Testis (tissue), 3 donors: ENCODE results near the gene SLAMF9. TPM values are rescaled to one million over a fixed set of nuclear protein-coding genes. Genes with fewer than 3 reads are reported as not detected.
A peak's percentile ranks its signal among the peaks of the same experiment; 100 is the strongest.

Experiments
- DNase-seq: peaks from one replicate; pipeline ENCODE4 v3.0.0-alpha.2; 2019
- H3K27ac ChIP-seq, 2 donors: fragments of 200-600 bp; sonication (generic); one replicate each; pipeline ENCODE4 v1.5.1; 2019
- H3K27me3 ChIP-seq: fragments of 200-600 bp; sonication (generic); one replicate; pipeline ENCODE4 v1.5.1; 2019
- H3K36me3 ChIP-seq: fragments of 200-600 bp; sonication (generic); one replicate; pipeline ENCODE4 v1.5.1; 2017; ENCODE audit warnings: low read depth; ENCODE audit errors: missing control alignments
- H3K4me1 ChIP-seq: fragments of 200-600 bp; sonication (generic); one replicate; pipeline ENCODE4 v1.5.1; 2019
- H3K4me3 ChIP-seq, 2 donors: fragments of 200-600 bp; sonication (generic); one replicate each; pipeline ENCODE4 v1.5.1; 2017 to 2019
- H3K9me3 ChIP-seq: fragments of 200-600 bp; sonication (generic); one replicate; pipeline ENCODE4 v1.5.1; 2017
- CTCF ChIP-seq, 3 experiments: fragments of 450-650 bp in 2 of 3; fragments of 200-600 bp in 1 of 3; sonication (generic) in 1 of 3; IDR thresholded peaks; one replicate each; pipeline ENCODE4 v1.5.1; 2016 to 2019; ENCODE audit warnings: antibody characterized with exemption in 3 of 3, mild to moderate bottlenecking in 2 of 3, moderate library complexity in 1 of 3
- POLR2A ChIP-seq: fragments of 450-650 bp; IDR thresholded peaks from one replicate; pipeline ENCODE4 v1.6.1; 2017; ENCODE audit warnings: antibody characterized with exemption, mild to moderate bottlenecking, moderate library complexity
- WGBS, 2 donors: methylation state at CpG; one replicate each; pipeline ENCODE4 v1.1.5; 2018; 5-methylcytosine and 5-hydroxymethylcytosine counted together
- intact Hi-C: fragments of 100-400 bp; cut with DNase I; formaldehyde crosslinking; loops from one replicate; pipeline ENCODE4 v1.15.1; 2023; ENCODE audit warnings: low total_unique reads
- polyA plus RNA-seq: library from polyadenylated mRNA; stranded (reverse); fragments of 350-450 nt; fragmentation: Illumina TruSeq; extraction: RNeasy Lipid Tissue Mini Kit (QIAGEN cat#74804); gene quantifications from one replicate; pipeline ENCODE4 v1.2.3, GENCODE V29; 2014; ENCODE audit warnings: low read depth, low replicate concordance; ENCODE audit not compliant: insufficient read depth
- total RNA-seq, 2 donors: library from RNA; depleted of rRNA; stranded (reverse); fragments of >200 nt; gene quantifications; one replicate each; pipeline ENCODE4 v1.2.3, GENCODE V29; 2016

The SLAMF9 gene
- total and polyA plus RNA-seq, 3 donors from 2014 or later, result 0.74 to 2.0 TPM; not detected in 1

- H3K4me3 ChIP-seq, result no peak overlapping the region
- H3K27ac ChIP-seq, result no peak overlapping the region
- intact Hi-C loops, result no loop called here
- no peaks in the 10 kb centered on the region for H3K9me3 ChIP-seq
- WGBS, 2 donors, result 74 to 82% methylated on average over 8 to 16 of the region's 16 CpGs
- TF ChIP-seq CTCF (IDR thresholded peaks at IDR 0.05) (no peak), POLR2A (no peak)
- no peak for DNase-seq
- H3K36me3 ChIP-seq, result no peaks in the 10 kb centered on the region
- no peaks in the 10 kb centered on the region for H3K27me3 ChIP-seq
- peaks cover 3% of the 10 kb centered on the region for H3K4me1 ChIP-seq
Measured at GRCh38 chr1:159932296-159933285, 21.4 kb downstream of the SLAMF9 start.

- Histone ChIP-seq H3K27me3 (no peaks in the 10 kb centered on the region), H3K27ac (no peak overlapping the region), H3K9me3 (no peaks in the 10 kb centered on the region), H3K36me3 (no peaks in the 10 kb centered on the region), H3K4me1 (peaks cover 3% of the 10 kb centered on the region), H3K4me3 (no peak overlapping the region)
- WGBS, 2 donors, result 93 to 94% methylated on average over 3 of the region's 3 CpGs
- no peak for DNase-seq
- TF ChIP-seq CTCF (IDR thresholded peaks at IDR 0.05), result no peak
- intact Hi-C loops, result no loop called here
Measured at GRCh38 chr1:159931795-159932173, 22.3 kb downstream of the SLAMF9 start.

- TF ChIP-seq CTCF (IDR thresholded peaks at IDR 0.05) (no peak), POLR2A (no peak)
- no peak for DNase-seq
- H3K9me3 ChIP-seq, result no peaks in the 10 kb centered on the region
- no peak overlapping the region for H3K4me3 ChIP-seq
- H3K27me3 ChIP-seq, result no peaks in the 10 kb centered on the region
- 87 to 93% methylated on average over 11 to 13 of the region's 13 CpGs for WGBS, 2 donors
- H3K4me1 ChIP-seq, result peaks cover 2% of the 10 kb centered on the region
- H3K27ac ChIP-seq, result no peak overlapping the region
- intact Hi-C loops, result no loop called here
- H3K36me3 ChIP-seq, result no peaks in the 10 kb centered on the region
Measured at GRCh38 chr1:159931101-159931794, 22.8 kb downstream of the SLAMF9 start.

- peaks cover 7% of the 10 kb centered on the region for H3K4me1 ChIP-seq
- no peaks in the 10 kb centered on the region for H3K36me3 ChIP-seq
- intact Hi-C loops, result no loop called here
- H3K27me3 ChIP-seq, result no peaks in the 10 kb centered on the region
- WGBS, 2 donors, result 71 to 79% methylated on average over 5 to 8 of the region's 8 CpGs
- H3K9me3 ChIP-seq, result no peaks in the 10 kb centered on the region
- DNase-seq, result no peak
- H3K4me3 ChIP-seq, result no peak overlapping the region
- H3K27ac ChIP-seq, result no peak overlapping the region
- no peak for TF ChIP-seq POLR2A
Measured at GRCh38 chr1:159930634-159931033, 23.4 kb downstream of the SLAMF9 start.

DNA sequence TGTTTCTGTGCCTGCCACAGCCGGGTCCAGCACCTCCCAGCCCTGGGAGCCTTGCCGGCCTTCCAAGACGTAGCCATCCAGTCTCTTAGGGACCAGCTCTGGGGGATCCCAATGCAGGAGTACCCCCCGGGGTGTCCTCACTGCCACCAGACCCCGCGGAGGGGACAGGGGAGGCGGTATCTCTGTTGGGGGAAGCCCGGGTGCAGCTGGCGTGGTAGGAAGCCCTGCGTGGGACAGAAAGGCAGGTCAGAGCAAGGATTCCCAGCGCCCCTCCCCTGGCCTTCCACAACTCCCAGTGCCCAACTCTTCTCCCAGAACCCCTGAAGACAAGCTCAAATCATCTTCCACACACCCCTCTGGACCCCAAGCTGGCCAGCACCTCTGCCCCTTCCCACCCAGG lies 23.8 kb downstream of the SLAMF9 start:
- Histone ChIP-seq H3K4me3 (peak overlapping the region; percentile 4 to 55), H3K27ac (no peak overlapping the region), H3K27me3 (no peaks in the 10 kb centered on the region), H3K4me1 (peaks cover 7% of the 10 kb centered on the region), H3K36me3 (no peaks in the 10 kb centered on the region), H3K9me3 (no peaks in the 10 kb centered on the region)
- 68 to 83% methylated on average over 4 to 10 of the region's 11 CpGs for WGBS, 2 donors
- no peak for TF ChIP-seq CTCF (IDR thresholded peaks at IDR 0.05)
- no peak for TF ChIP-seq POLR2A
- no peak for DNase-seq
- intact Hi-C loops, result no loop called here
